Measurements from ENCODE around the gene HOXB7. TPM values are rescaled to one million over a fixed set of nuclear protein-coding genes. Genes with fewer than 3 reads are reported as not detected.

Gene HOXB7
- total RNA-seq, 1 donor from 2014 or later = 15.0 TPM

- TF ChIP-seq CTCF (IDR thresholded peaks at IDR 0.05) = no peak
- no peak for DNase-seq (ENCODE audit: low spot score in 2 of 2)
- intact Hi-C loops (cut with DNase I) = loop anchor here (1.0 to 5.0 kb wide), 2 partner anchors 10 to 587 kb away; partner anchors contain the start of gene HOXB6
- Histone ChIP-seq H3K9me3 (no peaks in the 10 kb centered on the region), H3K27me3 (peaks cover 27% of the 10 kb centered on the region), H3K4me3 (peak overlapping the region; percentile 39 to 69), H3K4me1 (peaks cover 12 to 29% of the 10 kb centered on the region in 2 donors), H3K27ac (no peak overlapping the region), H3K36me3 (no peaks in the 10 kb centered on the region)
Measured at GRCh38 chr17:48613862-48614694, 3.3 kb upstream of the HOXB7 start.

- DNase-seq (ENCODE audit: low spot score in 2 of 2) = no peak
- H3K9me3 ChIP-seq = no peaks in the 10 kb centered on the region
- no peaks in the 10 kb centered on the region for H3K36me3 ChIP-seq
- peak in 1 of 3 experiments; percentile 28 for TF ChIP-seq CTCF (IDR thresholded peaks at IDR 0.05)
- intact Hi-C loops (cut with DNase I) = loop anchor here (1.0 to 5.0 kb wide), 2 partner anchors 9 to 586 kb away; partner anchors contain the start of gene HOXB6
- peak overlapping the region; percentile 69 to 86 for H3K4me3 ChIP-seq
- peaks cover 24% of the 10 kb centered on the region for H3K27me3 ChIP-seq
- peak overlapping the region; percentile 57 to 92 for H3K27ac ChIP-seq
- peaks cover 11 to 26% of the 10 kb centered on the region in 2 donors for H3K4me1 ChIP-seq
Measured at GRCh38 chr17:48612854-48613691, 2.3 kb upstream of the HOXB7 start.

GRCh38 chr17:48612456-48612853 is 1.6 kb upstream of the HOXB7 start:
- Histone ChIP-seq H3K36me3 (no peaks in the 10 kb centered on the region), H3K27me3 (peaks cover 19% of the 10 kb centered on the region), H3K27ac (peak overlapping the region; percentile 77 to 92), H3K9me3 (no peaks in the 10 kb centered on the region), H3K4me3 (peak overlapping the region; percentile 69 to 86), H3K4me1 (peaks cover 8 to 20% of the 10 kb centered on the region in 2 donors)
- no peak for DNase-seq (ENCODE audit: low spot score in 2 of 2)
- intact Hi-C loops (cut with DNase I) = loop anchor here (5.0 kb wide), 1 partner anchor 585 kb away; no protein-coding TSS in a partner anchor
- TF ChIP-seq CTCF (IDR thresholded peaks at IDR 0.05) = no peak

- H3K9me3 ChIP-seq = no peaks in the 10 kb centered on the region
- no peak for TF ChIP-seq CTCF (IDR thresholded peaks at IDR 0.05)
- peak overlapping the region; percentile 77 to 92 for H3K27ac ChIP-seq
- peaks cover 19% of the 10 kb centered on the region for H3K27me3 ChIP-seq
- no peak for DNase-seq (ENCODE audit: low spot score in 2 of 2)
- no peaks in the 10 kb centered on the region for H3K36me3 ChIP-seq
- peaks cover 8 to 20% of the 10 kb centered on the region in 2 donors for H3K4me1 ChIP-seq
- intact Hi-C loops (cut with DNase I) = loop anchor here (5.0 kb wide), 1 partner anchor 585 kb away; no protein-coding TSS in a partner anchor
- peak overlapping the region; percentile 69 to 86 for H3K4me3 ChIP-seq
Measured at GRCh38 chr17:48611681-48612455, 1.1 kb upstream of the HOXB7 start.

DNA sequence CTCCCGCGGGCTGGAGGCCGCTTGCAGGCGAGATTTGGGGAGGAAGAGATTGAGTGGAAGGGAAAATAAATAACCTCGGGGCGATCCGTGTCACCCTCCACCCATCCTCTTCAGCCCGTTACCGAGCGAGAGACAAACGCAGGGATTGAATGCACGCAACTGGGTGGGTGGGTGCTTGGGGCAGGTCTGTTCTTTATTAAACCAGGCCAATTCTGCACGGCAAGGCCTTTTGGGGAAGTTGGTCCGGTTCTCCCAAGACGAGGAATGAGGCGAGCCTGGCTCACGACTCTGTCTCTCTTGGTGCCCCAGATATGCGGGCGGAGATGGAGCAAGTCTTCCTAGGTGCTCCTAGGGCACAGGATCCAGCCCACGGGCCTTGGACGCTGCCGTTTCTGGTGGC is 396 bp upstream of the HOXB7 start:
- DNase-seq (ENCODE audit: low spot score in 2 of 2) = no peak
- Histone ChIP-seq H3K9me3 (no peaks in the 10 kb centered on the region), H3K4me3 (peak overlapping the region; percentile 69 to 86), H3K36me3 (no peaks in the 10 kb centered on the region), H3K4me1 (peaks cover 8 to 20% of the 10 kb centered on the region in 2 donors), H3K27ac (peak overlapping the region; percentile 77 to 92), H3K27me3 (peaks cover 16% of the 10 kb centered on the region)
- intact Hi-C loops (cut with DNase I) = loop anchor here (5.0 kb wide), 1 partner anchor 584 kb away; no protein-coding TSS in a partner anchor
- TF ChIP-seq CTCF (IDR thresholded peaks at IDR 0.05) = no peak

Data from ascending aorta (tissue), 2 donors.